ENCODE measurements around the gene ZBTB8B.
"Not testable (repeated sequence)": the region's sequence is repeated elsewhere in the genome, so short reads cannot be mapped to it uniquely, and the experiment has no call there.

The ZBTB8B gene

GRCh38 chr1:32471695-32472362, 7.0 kb downstream of the ZBTB8B start:
- H3K4me1 ChIP-seq (ENCODE audit: low read depth, poor library complexity, severe bottlenecking): no peaks in the 10 kb centered on the region
- no peak for TF ChIP-seq CTCF (conservative IDR thresholded peaks at IDR 0.05; ENCODE audit: low read depth, low read length)
- H2AFZ ChIP-seq (ENCODE audit: low read depth): no peak overlapping the region
- no peaks in the 10 kb centered on the region for H3K79me2 ChIP-seq (ENCODE audit: insufficient read depth, low read depth)
- no peak overlapping the region for H3K4me3 ChIP-seq (IDR thresholded peaks at IDR 0.05; ENCODE audit: insufficient read depth, low read depth, low read length)
- no peaks in the 10 kb centered on the region for H3K36me3 ChIP-seq (ENCODE audit: insufficient read depth)
- H3K27me3 ChIP-seq (ENCODE audit: insufficient read depth, low read depth): no peaks in the 10 kb centered on the region
- no peaks in the 10 kb centered on the region for H4K20me1 ChIP-seq (ENCODE audit: insufficient read depth)
- no peak overlapping the region for H3K27ac ChIP-seq
- H3K9ac ChIP-seq: no peak overlapping the region
- H3K4me2 ChIP-seq: no peak overlapping the region

- H3K27ac ChIP-seq; H3K36me3 ChIP-seq (ENCODE audit: insufficient read depth); H3K4me1 ChIP-seq (ENCODE audit: low read depth, poor library complexity, severe bottlenecking); H3K27me3 ChIP-seq (ENCODE audit: insufficient read depth, low read depth); H3K4me2 ChIP-seq; H3K79me2 ChIP-seq (ENCODE audit: insufficient read depth, low read depth); H3K4me3 ChIP-seq (IDR thresholded peaks at IDR 0.05; ENCODE audit: insufficient read depth, low read depth, low read length); H3K9ac ChIP-seq; H4K20me1 ChIP-seq (ENCODE audit: insufficient read depth); H2AFZ ChIP-seq (ENCODE audit: low read depth): not testable (repeated sequence)
These were observed 8.1 kb downstream of the ZBTB8B start for GRCh38 chr1:32472966-32473365.

GRCh38 chr1:32474954-32475353, 10.1 kb downstream of the ZBTB8B start:
- H3K79me2 ChIP-seq (ENCODE audit: insufficient read depth, low read depth): no peaks in the 10 kb centered on the region

GRCh38 chr1:32480003-32480402, 15.1 kb downstream of the ZBTB8B start:
- Histone ChIP-seq H3K27ac (no peak overlapping the region), H3K9ac (no peak overlapping the region), H3K4me2 (no peak overlapping the region), H3K27me3 (ENCODE audit: insufficient read depth, low read depth) (no peaks in the 10 kb centered on the region), H3K79me2 (ENCODE audit: insufficient read depth, low read depth) (no peaks in the 10 kb centered on the region), H2AFZ (ENCODE audit: low read depth) (no peak overlapping the region), H3K4me3 (IDR thresholded peaks at IDR 0.05; ENCODE audit: insufficient read depth, low read depth, low read length) (no peak overlapping the region), H3K36me3 (ENCODE audit: insufficient read depth) (no peaks in the 10 kb centered on the region), H3K4me1 (ENCODE audit: low read depth, poor library complexity, severe bottlenecking) (no peaks in the 10 kb centered on the region), H4K20me1 (ENCODE audit: insufficient read depth) (no peaks in the 10 kb centered on the region)
- TF ChIP-seq CTCF (conservative IDR thresholded peaks at IDR 0.05; ENCODE audit: low read depth, low read length): no peak

More at GRCh38 chr1:32474954-32475353, 10.1 kb downstream of the ZBTB8B start:
- no peak overlapping the region for H3K4me2 ChIP-seq
- no peak overlapping the region for H3K9ac ChIP-seq
- TF ChIP-seq CTCF (conservative IDR thresholded peaks at IDR 0.05; ENCODE audit: low read depth, low read length): no peak
- H2AFZ ChIP-seq (ENCODE audit: low read depth): no peak overlapping the region
- H3K27ac ChIP-seq: no peak overlapping the region
- H3K36me3 ChIP-seq (ENCODE audit: insufficient read depth): no peaks in the 10 kb centered on the region
- H4K20me1 ChIP-seq (ENCODE audit: insufficient read depth): no peaks in the 10 kb centered on the region
- no peaks in the 10 kb centered on the region for H3K27me3 ChIP-seq (ENCODE audit: insufficient read depth, low read depth)
- H3K4me1 ChIP-seq (ENCODE audit: low read depth, poor library complexity, severe bottlenecking): no peaks in the 10 kb centered on the region
- no peak overlapping the region for H3K4me3 ChIP-seq (IDR thresholded peaks at IDR 0.05; ENCODE audit: insufficient read depth, low read depth, low read length)

- Histone ChIP-seq H3K36me3 (ENCODE audit: insufficient read depth) (no peaks in the 10 kb centered on the region), H3K79me2 (ENCODE audit: insufficient read depth, low read depth) (no peaks in the 10 kb centered on the region), H3K4me1 (ENCODE audit: low read depth, poor library complexity, severe bottlenecking) (no peaks in the 10 kb centered on the region), H3K27me3 (ENCODE audit: insufficient read depth, low read depth) (no peaks in the 10 kb centered on the region), H4K20me1 (ENCODE audit: insufficient read depth) (no peaks in the 10 kb centered on the region), H2AFZ (ENCODE audit: low read depth) (no peak overlapping the region), H3K4me2 (no peak overlapping the region), H3K27ac (no peak overlapping the region), H3K9ac (no peak overlapping the region), H3K4me3 (IDR thresholded peaks at IDR 0.05; ENCODE audit: insufficient read depth, low read depth, low read length) (no peak overlapping the region)
- no peak for TF ChIP-seq CTCF (conservative IDR thresholded peaks at IDR 0.05; ENCODE audit: low read depth, low read length)
These were observed 15.9 kb downstream of the ZBTB8B start for GRCh38 chr1:32480761-32481160.

GRCh38 chr1:32481788-32482187, 16.9 kb downstream of the ZBTB8B start:
- not testable (repeated sequence) for H3K79me2 ChIP-seq (ENCODE audit: insufficient read depth, low read depth); H3K4me1 ChIP-seq (ENCODE audit: low read depth, poor library complexity, severe bottlenecking); H3K27ac ChIP-seq; H3K4me3 ChIP-seq (IDR thresholded peaks at IDR 0.05; ENCODE audit: insufficient read depth, low read depth, low read length); H3K36me3 ChIP-seq (ENCODE audit: insufficient read depth); H3K9ac ChIP-seq; H3K27me3 ChIP-seq (ENCODE audit: insufficient read depth, low read depth); H3K4me2 ChIP-seq; H4K20me1 ChIP-seq (ENCODE audit: insufficient read depth); H2AFZ ChIP-seq (ENCODE audit: low read depth)

Measured in KMS-11 (cell line).